IMR-90 (cell line): Measurements from ENCODE around the gene TMEM143. TPM values are rescaled to one million over a fixed set of nuclear protein-coding genes. Genes with fewer than 3 reads are reported as not detected.

Experiments used
- ATAC-seq: fragments of 200-7000 bp; cut with Tn5 transposase; 2 replicates; pipeline ENCODE4 v1.9.1; 2020; ENCODE audit warnings: low read depth, mild to moderate bottlenecking, moderate library complexity
- BruUV-seq: library from RNA; stranded (reverse); fragments of 400-500 nt; replicated peaks from 2 replicates; lab custom pipeline; 2021; lab: Mats Ljungman, UMichigan
- CTCF ChIA-PET: fragments of 300-600 bp; formaldehyde crosslinking; extraction: SDS; loops from one replicate; lab custom pipeline; 2021; ENCODE audit warnings: antibody characterized with exemption; lab: Yijun Ruan, JAX
- POLR2A ChIA-PET: fragments of 300-600 bp; sonication (Branson Sonifier 250); formaldehyde crosslinking; loops from one replicate; lab custom pipeline; 2022; ENCODE audit warnings: antibody characterized with exemption; ENCODE audit not compliant: unreplicated experiment; lab: Charles Lee
- DNase-seq: peaks from one replicate; pipeline ENCODE4 v3.0.0; 2013
- H2AFZ ChIP-seq: replicated peaks from 2 replicates; pipeline ENCODE3; 2013; ENCODE audit warnings: low read length, mild to moderate bottlenecking; ENCODE audit not compliant: poor library complexity
- H2AK5ac ChIP-seq: 2 replicates; pipeline ENCODE4 v1.6.1; 2013; ENCODE audit warnings: low read depth, low read length, inconsistent platforms
- H2AK9ac ChIP-seq: replicated peaks from 2 replicates; pipeline ENCODE3; 2013; ENCODE audit warnings: mild to moderate bottlenecking, low read depth, low read length, moderate library complexity; ENCODE audit not compliant: poor library complexity
- H2BK120ac ChIP-seq: 2 replicates; pipeline ENCODE4 v1.6.1; 2013; ENCODE audit warnings: low read depth, low read length, inconsistent platforms
- H2BK15ac ChIP-seq: 3 replicates; pipeline ENCODE4 v1.6.1; 2013; ENCODE audit warnings: low read depth, low read length, inconsistent platforms
- H2BK20ac ChIP-seq: 2 replicates; pipeline ENCODE4 v1.6.1; 2013; ENCODE audit warnings: low read depth, mild to moderate bottlenecking, inconsistent platforms, low read length, moderate library complexity
- H2BK5ac ChIP-seq: 2 replicates; pipeline ENCODE4 v1.6.1; 2013; ENCODE audit warnings: mild to moderate bottlenecking, low read depth, low read length, inconsistent platforms; ENCODE audit not compliant: poor library complexity, severe bottlenecking
- H3K14ac ChIP-seq: replicated peaks from 2 replicates; pipeline ENCODE4 v1.6.1; 2013; ENCODE audit warnings: low read depth, low read length, inconsistent platforms
- H3K18ac ChIP-seq: 2 replicates; pipeline ENCODE4 v1.6.1; 2013; ENCODE audit warnings: low read depth, low read length, control low read depth
- H3K23ac ChIP-seq: 2 replicates; pipeline ENCODE4 v1.6.1; 2013; ENCODE audit warnings: low read depth, low read length, inconsistent platforms
- H3K27ac ChIP-seq: 2 replicates; pipeline ENCODE4 v1.5.1; 2013; ENCODE audit warnings: mild to moderate bottlenecking, control low read depth, low read length; ENCODE audit not compliant: insufficient read depth
- H3K27me3 ChIP-seq: 2 replicates; pipeline ENCODE4 v1.6.1; 2013; ENCODE audit warnings: low read length; ENCODE audit not compliant: control insufficient read depth, insufficient read depth
- H3K36me3 ChIP-seq: 2 replicates; pipeline ENCODE4 v1.6.1; 2013; ENCODE audit warnings: low read length, mixed read lengths; ENCODE audit not compliant: control insufficient read depth, insufficient read depth
- H3K4ac ChIP-seq: 2 replicates; pipeline ENCODE4 v1.6.1; 2013; ENCODE audit warnings: low read depth, low read length, inconsistent platforms
- H3K4me1 ChIP-seq: 2 replicates; pipeline ENCODE4 v1.6.1; 2013; ENCODE audit warnings: low read length, mixed read lengths; ENCODE audit not compliant: control insufficient read depth, insufficient read depth
- H3K4me2 ChIP-seq: 2 replicates; pipeline ENCODE4 v1.6.1; 2013; ENCODE audit warnings: low read depth, mild to moderate bottlenecking, control low read depth, low read length, moderate library complexity
- H3K4me3 ChIP-seq: 2 replicates; pipeline ENCODE4 v1.5.1; 2013; ENCODE audit warnings: low read depth, mild to moderate bottlenecking, control low read depth, low read length, moderate library complexity; ENCODE audit not compliant: insufficient read depth
- H3K56ac ChIP-seq: 2 replicates; pipeline ENCODE4 v1.6.1; 2013; ENCODE audit warnings: low read length, inconsistent platforms; ENCODE audit not compliant: insufficient read depth; ENCODE audit errors: extremely low read depth
- H3K79me1 ChIP-seq, 2 experiments: 2 replicates each; pipeline ENCODE4 v1.6.1; 2013; ENCODE audit warnings: low read length in 2 of 2, inconsistent platforms in 1 of 2, low read depth in 1 of 2
- H3K9ac ChIP-seq: 2 replicates; pipeline ENCODE4 v1.6.1; 2013; ENCODE audit warnings: low read depth, low read length, control low read depth
- H3K9me1 ChIP-seq: 2 replicates; pipeline ENCODE4 v1.6.1; 2013; ENCODE audit warnings: low read length, inconsistent platforms; ENCODE audit not compliant: insufficient read depth
- H3K9me3 ChIP-seq: 2 replicates; pipeline ENCODE4 v1.6.1; 2013; ENCODE audit warnings: low read length; ENCODE audit not compliant: control insufficient read depth, insufficient read depth
- H4K20me1 ChIP-seq: 2 replicates; pipeline ENCODE4 v1.6.1; 2013; ENCODE audit warnings: low read length, inconsistent platforms; ENCODE audit not compliant: insufficient read depth
- H4K5ac ChIP-seq: 2 replicates; pipeline ENCODE4 v1.6.1; 2013; ENCODE audit warnings: mild to moderate bottlenecking, low read depth, low read length, control low read depth
- H4K8ac ChIP-seq, 2 experiments: 2 replicates each; pipeline ENCODE4 v1.6.1; 2013; ENCODE audit warnings: low read depth in 2 of 2, low read length in 2 of 2, control low read depth in 1 of 2, inconsistent platforms in 1 of 2
- H4K91ac ChIP-seq: 2 replicates; pipeline ENCODE4 v1.6.1; 2013; ENCODE audit warnings: low read depth, low read length, inconsistent platforms; ENCODE audit not compliant: insufficient read depth
- CHD1 ChIP-seq: IDR thresholded peaks from 2 replicates; pipeline ENCODE4 v1.6.1; 2012; ENCODE audit warnings: low read depth, low read length, improper control_type of control experiment
- CTCF ChIP-seq: conservative IDR thresholded peaks from 2 replicates; pipeline ENCODE4 v1.5.1; 2012; ENCODE audit warnings: mild to moderate bottlenecking, low read depth, low read length, improper control_type of control experiment
- NFE2L2 ChIP-seq: fragments of 150-350 bp; IDR thresholded peaks from 2 replicates; pipeline ENCODE4 v1.6.1; 2016; ENCODE audit warnings: low read depth, mild to moderate bottlenecking, low read length
- RCOR1 ChIP-seq: IDR thresholded peaks from 2 replicates; pipeline ENCODE4 v1.6.1; 2012; ENCODE audit warnings: mild to moderate bottlenecking, low read length, improper control_type of control experiment; ENCODE audit not compliant: insufficient replicate concordance
- WGBS, 2 experiments: methylation state at CpG; one replicate each; pipeline versions ENCODE4 v1.1.5 to v1.1.7; 2013; ENCODE audit warnings: missing lambda C conversion rate in 2 of 2; ENCODE audit not compliant: insufficient read length in 1 of 2; ENCODE audit errors: extremely low coverage in 2 of 2; 5-methylcytosine and 5-hydroxymethylcytosine counted together
- dilution Hi-C: fragments of 300-500 bp; cut with HindIII; formaldehyde crosslinking; loops from one replicate; pipeline ENCODE4 v1.14.3; 2018; ENCODE audit warnings: low sequenced_read_pairs; ENCODE audit not compliant: unreplicated experiment
- in situ Hi-C: fragments of 300-500 bp; cut with MboI; formaldehyde crosslinking; loops from 3 replicates; pipeline ENCODE4 v1.14.3; 2019; ENCODE audit warnings: low sequenced_read_pairs, inconsistent platforms, mixed read lengths
- intact Hi-C: fragments of 100-400 bp; cut with micrococcal nuclease; formaldehyde crosslinking; loops from 2 replicates; pipeline ENCODE4 v1.10.0; 2022
- polyA plus RNA-seq, 3 experiments: library from polyadenylated mRNA; depleted of rRNA; stranded (reverse); fragments of >200 nt; gene quantifications; 2 replicates each; pipeline ENCODE4 v1.2.3, GENCODE V29; 2012; ENCODE audit warnings: low replicate concordance in 1 of 3
- total RNA-seq: library from RNA; depleted of rRNA; stranded (reverse); fragments of >200 nt; gene quantifications from 2 replicates; pipeline ENCODE4 v1.2.3, GENCODE V29; 2012

The TMEM143 gene
- total and polyA plus RNA-seq, 2 of the 4 experiments (the other 2 are of a cell fraction) = 1.3 to 7.6 TPM

GRCh38 chr19:48367855-48368254, 4.1 kb upstream of the TMEM143 start:
- no peak overlapping the region for H2BK15ac ChIP-seq
- no peak overlapping the region for H2BK120ac ChIP-seq
- peak overlapping the region; percentile 10 for H2AFZ ChIP-seq
- no peaks in the 10 kb centered on the region; the same call in 1 of the 2 replicates for H3K9me1 ChIP-seq
- H3K4me1 ChIP-seq = no peaks in the 10 kb centered on the region
- ChIA-PET POLR2A (no interaction called here), CTCF (no interaction called here)
- ATAC-seq = no peak
- in situ Hi-C loops = no loop called here
- no peak overlapping the region for H3K4me2 ChIP-seq
- WGBS, 2 experiments = 20% methylated on average over 1 of the region's 5 CpGs; no CpG with 5 or more reads in 1 of the 2 experiments
- intact Hi-C loops = no loop called here
- no peak overlapping the region for H3K14ac ChIP-seq
- H2AK5ac ChIP-seq = no peak overlapping the region
- no TSS peak for BruUV-seq
- H3K79me1 ChIP-seq = peaks cover 0 to 1% of the 10 kb centered on the region in 2 experiments; a peak in 1 of 4 replicates
- H3K18ac ChIP-seq = no peak overlapping the region
- no peak overlapping the region for H3K56ac ChIP-seq
- H3K4me3 ChIP-seq = no peak overlapping the region
- no peaks in the 10 kb centered on the region for H3K9me3 ChIP-seq
- no peaks in the 10 kb centered on the region for H4K20me1 ChIP-seq
- no peak overlapping the region for H4K5ac ChIP-seq
- H4K91ac ChIP-seq = no peak overlapping the region
- H2BK20ac ChIP-seq = no peak overlapping the region
- H3K23ac ChIP-seq = no peak overlapping the region
- H2BK5ac ChIP-seq = no peak overlapping the region
- H3K27me3 ChIP-seq = no peaks in the 10 kb centered on the region; the same call in 1 of the 2 replicates
- no peak overlapping the region for H2AK9ac ChIP-seq
- dilution Hi-C loops = no loop called here
- H3K36me3 ChIP-seq = no peaks in the 10 kb centered on the region
- no peak overlapping the region for H4K8ac ChIP-seq
- no peak overlapping the region for H3K4ac ChIP-seq
- H3K27ac ChIP-seq = no peak overlapping the region
- no peak overlapping the region for H3K9ac ChIP-seq
- no peak for DNase-seq
- TF ChIP-seq RCOR1 = no peak
- TF ChIP-seq CTCF = no peak
- no peak for TF ChIP-seq NFE2L2
- TF ChIP-seq CHD1 = no peak
